Stimulated activated CD8-positive, alpha-beta memory T cell treated with anti-CD3 and anti-CD28 coated beads, Interleukin-2, amount 100 ng/mL, for 1 hour (primary cell): ENCODE data around the gene RAPGEF1.
"Not testable (repeated sequence)": the region's sequence is repeated elsewhere in the genome, so short reads cannot be mapped to it uniquely, and the experiment has no call there.

ENCODE experiments used
- DNase-seq, 2 donors: peaks; one replicate each; pipeline ENCODE4 v3.0.0-alpha.2; 2020; ENCODE audit warnings: low read depth in 2 of 2

Gene RAPGEF1

GRCh38 chr9:131728546-131728910 is 11.3 kb downstream of the RAPGEF1 start:
- no peak for DNase-seq

- DNase-seq = no peak
These were observed 11.9 kb downstream of the RAPGEF1 start for GRCh38 chr9:131727795-131728545.

- no peak for DNase-seq
These were observed 12.6 kb downstream of the RAPGEF1 start for GRCh38 chr9:131727184-131727759.

GRCh38 chr9:131724683-131725082 is 15.2 kb downstream of the RAPGEF1 start:
- no peak for DNase-seq

- no peak for DNase-seq
These were observed 16.2 kb downstream of the RAPGEF1 start for GRCh38 chr9:131723632-131724031.

- DNase-seq = no peak
These were observed 17.6 kb downstream of the RAPGEF1 start for GRCh38 chr9:131722255-131722654.

- no peak for DNase-seq
These were observed 18.8 kb downstream of the RAPGEF1 start for GRCh38 chr9:131721076-131721475.

- DNase-seq = no peak
These were observed 19.5 kb downstream of the RAPGEF1 start for GRCh38 chr9:131720330-131720729.

GRCh38 chr9:131719262-131719908 is 20.5 kb downstream of the RAPGEF1 start:
- no peak for DNase-seq

- no peak for DNase-seq
These were observed 22.0 kb downstream of the RAPGEF1 start for GRCh38 chr9:131717719-131718460.

GRCh38 chr9:131715906-131716305 is 24.0 kb downstream of the RAPGEF1 start:
- no peak for DNase-seq

GRCh38 chr9:131714821-131715220 is 25.1 kb downstream of the RAPGEF1 start:
- DNase-seq = no peak

GRCh38 chr9:131714161-131714646 is 25.7 kb downstream of the RAPGEF1 start:
- no peak for DNase-seq

GRCh38 chr9:131713016-131713415 is 26.9 kb downstream of the RAPGEF1 start:
- DNase-seq = no peak

- no peak for DNase-seq
These were observed 27.6 kb downstream of the RAPGEF1 start for GRCh38 chr9:131712151-131712716.

GRCh38 chr9:131709771-131710431 is 30.0 kb downstream of the RAPGEF1 start:
- DNase-seq = no peak

GRCh38 chr9:131709010-131709770 is 30.7 kb downstream of the RAPGEF1 start:
- DNase-seq = not testable (repeated sequence)

- no peak for DNase-seq
These were observed 31.5 kb downstream of the RAPGEF1 start for GRCh38 chr9:131708226-131709002.

GRCh38 chr9:131707733-131708157 is 32.1 kb downstream of the RAPGEF1 start:
- no peak for DNase-seq

GRCh38 chr9:131707050-131707449 is 32.8 kb downstream of the RAPGEF1 start:
- no peak for DNase-seq
